ENCODE data around the gene TPM1.

DNA sequence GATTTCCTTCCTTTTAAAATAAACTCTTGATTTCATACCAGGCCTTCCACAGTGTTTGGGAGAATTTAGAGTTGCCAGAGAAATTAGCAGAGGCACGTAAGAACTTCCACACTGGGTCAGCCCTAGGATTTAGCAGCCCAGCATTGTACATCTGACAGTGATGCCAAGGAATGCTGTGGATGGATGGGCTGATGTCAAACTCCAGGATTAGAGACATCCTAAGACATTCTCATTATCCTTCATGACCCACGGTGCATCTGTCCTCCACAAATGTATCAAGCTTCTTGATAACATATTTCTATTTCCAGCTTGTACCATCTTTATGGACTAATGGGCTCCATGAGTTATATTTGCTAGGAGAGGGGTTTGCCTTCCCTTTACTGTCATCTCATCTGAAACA is 8.0 kb upstream of the TPM1 start:
- TF ChIP-seq, protein P1, sequence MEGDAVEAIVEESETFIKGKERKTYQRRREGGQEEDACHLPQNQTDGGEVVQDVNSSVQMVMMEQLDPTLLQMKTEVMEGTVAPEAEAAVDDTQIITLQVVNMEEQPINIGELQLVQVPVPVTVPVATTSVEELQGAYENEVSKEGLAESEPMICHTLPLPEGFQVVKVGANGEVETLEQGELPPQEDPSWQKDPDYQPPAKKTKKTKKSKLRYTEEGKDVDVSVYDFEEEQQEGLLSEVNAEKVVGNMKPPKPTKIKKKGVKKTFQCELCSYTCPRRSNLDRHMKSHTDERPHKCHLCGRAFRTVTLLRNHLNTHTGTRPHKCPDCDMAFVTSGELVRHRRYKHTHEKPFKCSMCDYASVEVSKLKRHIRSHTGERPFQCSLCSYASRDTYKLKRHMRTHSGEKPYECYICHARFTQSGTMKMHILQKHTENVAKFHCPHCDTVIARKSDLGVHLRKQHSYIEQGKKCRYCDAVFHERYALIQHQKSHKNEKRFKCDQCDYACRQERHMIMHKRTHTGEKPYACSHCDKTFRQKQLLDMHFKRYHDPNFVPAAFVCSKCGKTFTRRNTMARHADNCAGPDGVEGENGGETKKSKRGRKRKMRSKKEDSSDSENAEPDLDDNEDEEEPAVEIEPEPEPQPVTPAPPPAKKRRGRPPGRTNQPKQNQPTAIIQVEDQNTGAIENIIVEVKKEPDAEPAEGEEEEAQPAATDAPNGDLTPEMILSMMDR (IDR thresholded peaks at IDR 0.05 in 4 of 5, conservative IDR thresholded peaks at IDR 0.05 in 1 of 5) = no peak
- no peak for TF ChIP-seq POLR2A (IDR thresholded peaks at IDR 0.05)

All from gastrocnemius medialis (tissue), 4 donors.